ENCODE data around the gene CNTROB. TPM values are rescaled to one million over a fixed set of nuclear protein-coding genes. Genes with fewer than 3 reads are reported as not detected.

CNTROB gene
- total RNA-seq, 1 experiment from 2014 or later, result 39.7 TPM

DNA sequence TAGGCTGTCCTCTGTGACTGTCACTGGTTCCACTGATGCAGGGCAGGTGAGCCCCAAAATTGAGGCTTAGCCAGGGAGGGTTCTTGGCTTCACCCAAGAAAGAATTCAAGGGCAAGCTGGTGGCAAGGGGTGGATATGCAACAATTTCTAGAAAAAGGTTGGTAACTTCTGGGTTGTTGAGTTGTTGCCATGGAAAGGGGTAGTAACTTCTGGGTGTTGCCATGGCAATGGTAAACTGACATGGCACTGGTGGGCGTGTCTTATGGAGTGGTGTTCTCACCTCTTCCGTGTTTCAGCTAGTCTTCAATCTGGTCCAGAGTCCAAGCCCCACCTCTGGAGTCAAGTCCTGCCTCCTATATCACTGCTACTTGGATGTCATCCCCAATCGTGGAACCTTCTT, 60.9 kb downstream of the CNTROB start (continued):
- no peak for TF ChIP-seq ZNF396 (CRISPR knock-in tag; IDR thresholded peaks at IDR 0.05; ENCODE audit: borderline replicate concordance)
- TF ChIP-seq SP1 (CRISPR knock-in tag; conservative IDR thresholded peaks at IDR 0.05), result no peak
- no peak for TF ChIP-seq SMAD4 (CRISPR knock-in tag; IDR thresholded peaks at IDR 0.05)
- TF ChIP-seq, protein P1, sequence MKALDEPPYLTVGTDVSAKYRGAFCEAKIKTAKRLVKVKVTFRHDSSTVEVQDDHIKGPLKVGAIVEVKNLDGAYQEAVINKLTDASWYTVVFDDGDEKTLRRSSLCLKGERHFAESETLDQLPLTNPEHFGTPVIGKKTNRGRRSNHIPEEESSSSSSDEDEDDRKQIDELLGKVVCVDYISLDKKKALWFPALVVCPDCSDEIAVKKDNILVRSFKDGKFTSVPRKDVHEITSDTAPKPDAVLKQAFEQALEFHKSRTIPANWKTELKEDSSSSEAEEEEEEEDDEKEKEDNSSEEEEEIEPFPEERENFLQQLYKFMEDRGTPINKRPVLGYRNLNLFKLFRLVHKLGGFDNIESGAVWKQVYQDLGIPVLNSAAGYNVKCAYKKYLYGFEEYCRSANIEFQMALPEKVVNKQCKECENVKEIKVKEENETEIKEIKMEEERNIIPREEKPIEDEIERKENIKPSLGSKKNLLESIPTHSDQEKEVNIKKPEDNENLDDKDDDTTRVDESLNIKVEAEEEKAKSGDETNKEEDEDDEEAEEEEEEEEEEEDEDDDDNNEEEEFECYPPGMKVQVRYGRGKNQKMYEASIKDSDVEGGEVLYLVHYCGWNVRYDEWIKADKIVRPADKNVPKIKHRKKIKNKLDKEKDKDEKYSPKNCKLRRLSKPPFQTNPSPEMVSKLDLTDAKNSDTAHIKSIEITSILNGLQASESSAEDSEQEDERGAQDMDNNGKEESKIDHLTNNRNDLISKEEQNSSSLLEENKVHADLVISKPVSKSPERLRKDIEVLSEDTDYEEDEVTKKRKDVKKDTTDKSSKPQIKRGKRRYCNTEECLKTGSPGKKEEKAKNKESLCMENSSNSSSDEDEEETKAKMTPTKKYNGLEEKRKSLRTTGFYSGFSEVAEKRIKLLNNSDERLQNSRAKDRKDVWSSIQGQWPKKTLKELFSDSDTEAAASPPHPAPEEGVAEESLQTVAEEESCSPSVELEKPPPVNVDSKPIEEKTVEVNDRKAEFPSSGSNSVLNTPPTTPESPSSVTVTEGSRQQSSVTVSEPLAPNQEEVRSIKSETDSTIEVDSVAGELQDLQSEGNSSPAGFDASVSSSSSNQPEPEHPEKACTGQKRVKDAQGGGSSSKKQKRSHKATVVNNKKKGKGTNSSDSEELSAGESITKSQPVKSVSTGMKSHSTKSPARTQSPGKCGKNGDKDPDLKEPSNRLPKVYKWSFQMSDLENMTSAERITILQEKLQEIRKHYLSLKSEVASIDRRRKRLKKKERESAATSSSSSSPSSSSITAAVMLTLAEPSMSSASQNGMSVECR (CRISPR knock-in tag; IDR thresholded peaks at IDR 0.05; ENCODE audit: borderline replicate concordance), result no peak
- TF ChIP-seq, protein P2, sequence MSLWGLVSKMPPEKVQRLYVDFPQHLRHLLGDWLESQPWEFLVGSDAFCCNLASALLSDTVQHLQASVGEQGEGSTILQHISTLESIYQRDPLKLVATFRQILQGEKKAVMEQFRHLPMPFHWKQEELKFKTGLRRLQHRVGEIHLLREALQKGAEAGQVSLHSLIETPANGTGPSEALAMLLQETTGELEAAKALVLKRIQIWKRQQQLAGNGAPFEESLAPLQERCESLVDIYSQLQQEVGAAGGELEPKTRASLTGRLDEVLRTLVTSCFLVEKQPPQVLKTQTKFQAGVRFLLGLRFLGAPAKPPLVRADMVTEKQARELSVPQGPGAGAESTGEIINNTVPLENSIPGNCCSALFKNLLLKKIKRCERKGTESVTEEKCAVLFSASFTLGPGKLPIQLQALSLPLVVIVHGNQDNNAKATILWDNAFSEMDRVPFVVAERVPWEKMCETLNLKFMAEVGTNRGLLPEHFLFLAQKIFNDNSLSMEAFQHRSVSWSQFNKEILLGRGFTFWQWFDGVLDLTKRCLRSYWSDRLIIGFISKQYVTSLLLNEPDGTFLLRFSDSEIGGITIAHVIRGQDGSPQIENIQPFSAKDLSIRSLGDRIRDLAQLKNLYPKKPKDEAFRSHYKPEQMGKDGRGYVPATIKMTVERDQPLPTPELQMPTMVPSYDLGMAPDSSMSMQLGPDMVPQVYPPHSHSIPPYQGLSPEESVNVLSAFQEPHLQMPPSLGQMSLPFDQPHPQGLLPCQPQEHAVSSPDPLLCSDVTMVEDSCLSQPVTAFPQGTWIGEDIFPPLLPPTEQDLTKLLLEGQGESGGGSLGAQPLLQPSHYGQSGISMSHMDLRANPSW (CRISPR knock-in tag; conservative IDR thresholded peaks at IDR 0.05; ENCODE audit: low read depth), result no peak
- TF ChIP-seq RORB (CRISPR knock-in tag; IDR thresholded peaks at IDR 0.05), result no peak
- TF ChIP-seq, protein P3, sequence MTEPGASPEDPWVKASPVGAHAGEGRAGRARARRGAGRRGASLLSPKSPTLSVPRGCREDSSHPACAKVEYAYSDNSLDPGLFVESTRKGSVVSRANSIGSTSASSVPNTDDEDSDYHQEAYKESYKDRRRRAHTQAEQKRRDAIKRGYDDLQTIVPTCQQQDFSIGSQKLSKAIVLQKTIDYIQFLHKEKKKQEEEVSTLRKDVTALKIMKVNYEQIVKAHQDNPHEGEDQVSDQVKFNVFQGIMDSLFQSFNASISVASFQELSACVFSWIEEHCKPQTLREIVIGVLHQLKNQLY (CRISPR knock-in tag; IDR thresholded peaks at IDR 0.05), result no peak
- no peak for TF ChIP-seq ESRRA (CRISPR knock-in tag; IDR thresholded peaks at IDR 0.05; ENCODE audit: borderline replicate concordance)
- TF ChIP-seq, protein P4, sequence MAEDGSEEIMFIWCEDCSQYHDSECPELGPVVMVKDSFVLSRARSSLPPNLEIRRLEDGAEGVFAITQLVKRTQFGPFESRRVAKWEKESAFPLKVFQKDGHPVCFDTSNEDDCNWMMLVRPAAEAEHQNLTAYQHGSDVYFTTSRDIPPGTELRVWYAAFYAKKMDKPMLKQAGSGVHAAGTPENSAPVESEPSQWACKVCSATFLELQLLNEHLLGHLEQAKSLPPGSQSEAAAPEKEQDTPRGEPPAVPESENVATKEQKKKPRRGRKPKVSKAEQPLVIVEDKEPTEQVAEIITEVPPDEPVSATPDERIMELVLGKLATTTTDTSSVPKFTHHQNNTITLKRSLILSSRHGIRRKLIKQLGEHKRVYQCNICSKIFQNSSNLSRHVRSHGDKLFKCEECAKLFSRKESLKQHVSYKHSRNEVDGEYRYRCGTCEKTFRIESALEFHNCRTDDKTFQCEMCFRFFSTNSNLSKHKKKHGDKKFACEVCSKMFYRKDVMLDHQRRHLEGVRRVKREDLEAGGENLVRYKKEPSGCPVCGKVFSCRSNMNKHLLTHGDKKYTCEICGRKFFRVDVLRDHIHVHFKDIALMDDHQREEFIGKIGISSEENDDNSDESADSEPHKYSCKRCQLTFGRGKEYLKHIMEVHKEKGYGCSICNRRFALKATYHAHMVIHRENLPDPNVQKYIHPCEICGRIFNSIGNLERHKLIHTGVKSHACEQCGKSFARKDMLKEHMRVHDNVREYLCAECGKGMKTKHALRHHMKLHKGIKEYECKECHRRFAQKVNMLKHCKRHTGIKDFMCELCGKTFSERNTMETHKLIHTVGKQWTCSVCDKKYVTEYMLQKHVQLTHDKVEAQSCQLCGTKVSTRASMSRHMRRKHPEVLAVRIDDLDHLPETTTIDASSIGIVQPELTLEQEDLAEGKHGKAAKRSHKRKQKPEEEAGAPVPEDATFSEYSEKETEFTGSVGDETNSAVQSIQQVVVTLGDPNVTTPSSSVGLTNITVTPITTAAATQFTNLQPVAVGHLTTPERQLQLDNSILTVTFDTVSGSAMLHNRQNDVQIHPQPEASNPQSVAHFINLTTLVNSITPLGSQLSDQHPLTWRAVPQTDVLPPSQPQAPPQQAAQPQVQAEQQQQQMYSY (CRISPR knock-in tag; IDR thresholded peaks at IDR 0.05), result no peak

DNA sequence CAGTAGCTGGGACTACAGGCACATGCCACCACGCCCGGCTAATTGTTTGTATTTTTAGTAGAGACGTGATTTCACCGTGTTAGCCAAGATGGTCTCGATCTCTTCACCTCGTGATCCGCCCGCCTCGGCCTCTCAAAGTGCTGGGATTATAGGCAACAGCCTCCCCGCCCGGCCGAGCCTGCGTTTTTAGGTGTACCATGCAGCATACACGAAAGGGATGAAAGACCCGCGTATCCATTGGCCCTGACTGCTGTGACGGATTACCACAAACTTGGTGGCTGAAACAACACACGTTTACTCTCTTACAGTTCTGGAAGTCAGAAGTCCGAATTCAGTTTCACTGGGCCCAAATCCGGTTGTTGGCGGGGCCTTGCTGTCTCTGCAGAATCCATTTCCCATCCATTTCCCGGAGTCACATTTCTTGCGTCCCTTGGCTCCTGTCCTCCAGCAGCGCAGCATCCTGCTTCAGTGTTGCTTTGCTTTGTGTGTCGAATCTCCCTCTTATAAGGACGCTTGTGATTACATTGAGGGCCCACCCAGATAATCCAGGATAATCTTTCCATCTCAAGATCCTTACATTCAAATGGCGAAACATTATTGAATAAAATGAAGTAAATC, 62.1 kb downstream of the CNTROB start:
- Mint-ChIP-seq H3K9me3 (peaks cover 7% of the 10 kb centered on the region; the same call in 1 of the 2 replicates), H3K27ac (no peak overlapping the region), H3K4me3 (no peak overlapping the region), H3K27me3 (ENCODE audit: low read depth) (peaks cover 28% of the 10 kb centered on the region), H3K4me1 (peaks cover 12% of the 10 kb centered on the region), H3K36me3 (peaks cover 3% of the 10 kb centered on the region; the same call in 1 of the 2 replicates)
- ChIA-PET POLR2A (no interaction called here), CTCF (interaction anchor here (2.5 kb wide), 1 partner anchor 22 kb away, joined by 9 read pairs; no protein-coding TSS in a partner anchor)
- DNase-seq (ENCODE audit: low spot score) (no peak), ATAC-seq (no peak)
- no peak for TF ChIP-seq FOXK1 (CRISPR knock-in tag; IDR thresholded peaks at IDR 0.05)
- TF ChIP-seq, protein P2 (CRISPR knock-in tag; conservative IDR thresholded peaks at IDR 0.05; ENCODE audit: low read depth), result no peak
- TF ChIP-seq SP1 (CRISPR knock-in tag; conservative IDR thresholded peaks at IDR 0.05), result no peak
- TF ChIP-seq TP53 (CRISPR knock-in tag; IDR thresholded peaks at IDR 0.05), result no peak
- no peak for TF ChIP-seq JAZF1 (CRISPR knock-in tag; IDR thresholded peaks at IDR 0.05)
- no peak for TF ChIP-seq TEAD1 (CRISPR knock-in tag; IDR thresholded peaks at IDR 0.05)
- TF ChIP-seq TCF7 (CRISPR knock-in tag; IDR thresholded peaks at IDR 0.05; ENCODE audit: low read depth), result no peak
- TF ChIP-seq, protein P5, sequence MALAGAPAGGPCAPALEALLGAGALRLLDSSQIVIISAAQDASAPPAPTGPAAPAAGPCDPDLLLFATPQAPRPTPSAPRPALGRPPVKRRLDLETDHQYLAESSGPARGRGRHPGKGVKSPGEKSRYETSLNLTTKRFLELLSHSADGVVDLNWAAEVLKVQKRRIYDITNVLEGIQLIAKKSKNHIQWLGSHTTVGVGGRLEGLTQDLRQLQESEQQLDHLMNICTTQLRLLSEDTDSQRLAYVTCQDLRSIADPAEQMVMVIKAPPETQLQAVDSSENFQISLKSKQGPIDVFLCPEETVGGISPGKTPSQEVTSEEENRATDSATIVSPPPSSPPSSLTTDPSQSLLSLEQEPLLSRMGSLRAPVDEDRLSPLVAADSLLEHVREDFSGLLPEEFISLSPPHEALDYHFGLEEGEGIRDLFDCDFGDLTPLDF (CRISPR knock-in tag; IDR thresholded peaks at IDR 0.05), result no peak
- TF ChIP-seq, protein P6, sequence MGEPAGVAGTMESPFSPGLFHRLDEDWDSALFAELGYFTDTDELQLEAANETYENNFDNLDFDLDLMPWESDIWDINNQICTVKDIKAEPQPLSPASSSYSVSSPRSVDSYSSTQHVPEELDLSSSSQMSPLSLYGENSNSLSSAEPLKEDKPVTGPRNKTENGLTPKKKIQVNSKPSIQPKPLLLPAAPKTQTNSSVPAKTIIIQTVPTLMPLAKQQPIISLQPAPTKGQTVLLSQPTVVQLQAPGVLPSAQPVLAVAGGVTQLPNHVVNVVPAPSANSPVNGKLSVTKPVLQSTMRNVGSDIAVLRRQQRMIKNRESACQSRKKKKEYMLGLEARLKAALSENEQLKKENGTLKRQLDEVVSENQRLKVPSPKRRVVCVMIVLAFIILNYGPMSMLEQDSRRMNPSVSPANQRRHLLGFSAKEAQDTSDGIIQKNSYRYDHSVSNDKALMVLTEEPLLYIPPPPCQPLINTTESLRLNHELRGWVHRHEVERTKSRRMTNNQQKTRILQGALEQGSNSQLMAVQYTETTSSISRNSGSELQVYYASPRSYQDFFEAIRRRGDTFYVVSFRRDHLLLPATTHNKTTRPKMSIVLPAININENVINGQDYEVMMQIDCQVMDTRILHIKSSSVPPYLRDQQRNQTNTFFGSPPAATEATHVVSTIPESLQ (CRISPR knock-in tag; IDR thresholded peaks at IDR 0.05), result no peak
- TF ChIP-seq NFE2L1 (CRISPR knock-in tag; IDR thresholded peaks at IDR 0.05), result no peak
- no peak for TF ChIP-seq ZBTB21 (CRISPR knock-in tag; IDR thresholded peaks at IDR 0.05; ENCODE audit: borderline replicate concordance)
